Trophoblast cell (in vitro differentiated cells and primary cell): ENCODE data around the gene DNASE1L2.

Experiments used
- DNase-seq, 2 donors: peaks; one replicate each; pipeline ENCODE4 v3.0.0-alpha.2; 2016
- H2AFZ ChIP-seq: 2 replicates; pipeline ENCODE4 v1.6.1; 2013; ENCODE audit warnings: low read length, moderate library complexity, mild to moderate bottlenecking; ENCODE audit not compliant: insufficient read depth, poor library complexity
- H2AK5ac ChIP-seq: 2 replicates; pipeline ENCODE4 v1.6.1; 2013; ENCODE audit warnings: mild to moderate bottlenecking, low read length
- H2BK120ac ChIP-seq: 2 replicates; pipeline ENCODE4 v1.6.1; 2013; ENCODE audit warnings: low read length, mild to moderate bottlenecking, moderate library complexity; ENCODE audit not compliant: insufficient read depth, poor library complexity
- H2BK12ac ChIP-seq: 2 replicates; pipeline ENCODE4 v1.6.1; 2013; ENCODE audit warnings: mild to moderate bottlenecking, low read length, moderate library complexity
- H2BK5ac ChIP-seq: 2 replicates; pipeline ENCODE4 v1.6.1; 2013; ENCODE audit warnings: low read length, low read depth, moderate library complexity, mild to moderate bottlenecking; ENCODE audit not compliant: poor library complexity
- H3K14ac ChIP-seq: 2 replicates; pipeline ENCODE4 v1.6.1; 2013; ENCODE audit warnings: mild to moderate bottlenecking, low read length
- H3K18ac ChIP-seq: 2 replicates; pipeline ENCODE4 v1.6.1; 2013; ENCODE audit warnings: mild to moderate bottlenecking, low read length
- H3K23ac ChIP-seq: 2 replicates; pipeline ENCODE4 v1.6.1; 2013; ENCODE audit warnings: low read length
- H3K27ac ChIP-seq: 2 replicates; pipeline ENCODE4 v1.5.1; 2013; ENCODE audit warnings: low read depth, mild to moderate bottlenecking, inconsistent platforms, low read length, moderate library complexity
- H3K27me3 ChIP-seq: 2 replicates; pipeline ENCODE4 v1.6.1; 2013; ENCODE audit warnings: inconsistent platforms, mild to moderate bottlenecking, low read length, moderate library complexity; ENCODE audit not compliant: insufficient read depth
- H3K36me3 ChIP-seq, 2 experiments: 1 replicate in 1 of 2; 2 replicates in 1 of 2; pipeline ENCODE4 v1.6.1; 2013; ENCODE audit warnings: low read length in 2 of 2, mild to moderate bottlenecking in 2 of 2, moderate library complexity in 1 of 2; ENCODE audit not compliant: insufficient read depth in 2 of 2, control insufficient read depth in 1 of 2
- H3K4ac ChIP-seq: 2 replicates; pipeline ENCODE4 v1.6.1; 2013; ENCODE audit warnings: low read depth, mild to moderate bottlenecking, low read length, moderate library complexity
- H3K4me1 ChIP-seq, 2 experiments: 1 replicate in 1 of 2; 2 replicates in 1 of 2; pipeline ENCODE4 v1.6.1; 2013; ENCODE audit warnings: low read length in 2 of 2, mild to moderate bottlenecking in 2 of 2, moderate library complexity in 1 of 2; ENCODE audit not compliant: insufficient read depth in 2 of 2, control insufficient read depth in 1 of 2
- H3K4me2 ChIP-seq: 2 replicates; pipeline ENCODE4 v1.6.1; 2013; ENCODE audit warnings: inconsistent platforms, mild to moderate bottlenecking, low read length, moderate library complexity
- H3K4me3 ChIP-seq: 2 replicates; pipeline ENCODE4 v1.5.1; 2013; ENCODE audit warnings: mild to moderate bottlenecking, low read depth, low read length, inconsistent platforms
- H3K79me1 ChIP-seq: one replicate; pipeline ENCODE4 v1.6.1; 2013; ENCODE audit warnings: low read length
- H3K79me2 ChIP-seq: 2 replicates; pipeline ENCODE4 v1.6.1; 2013; ENCODE audit warnings: low read length, mild to moderate bottlenecking; ENCODE audit not compliant: control insufficient read depth, insufficient read depth, poor library complexity
- H3K9ac ChIP-seq: 2 replicates; pipeline ENCODE4 v1.6.1; 2013; ENCODE audit warnings: mild to moderate bottlenecking, low read length
- H3K9me3 ChIP-seq: 2 replicates; pipeline ENCODE4 v1.6.1; 2013; ENCODE audit warnings: low read depth, mild to moderate bottlenecking, control low read depth, inconsistent platforms, low read length; ENCODE audit not compliant: insufficient read depth
- H4K12ac ChIP-seq: 2 replicates; pipeline ENCODE4 v1.6.1; 2013; ENCODE audit warnings: low read depth, mild to moderate bottlenecking, low read length, moderate library complexity
- H4K8ac ChIP-seq: 2 replicates; pipeline ENCODE4 v1.6.1; 2013; ENCODE audit warnings: low read depth, mild to moderate bottlenecking, low read length, moderate library complexity
- H4K91ac ChIP-seq: one replicate; pipeline ENCODE4 v1.6.1; 2013; ENCODE audit warnings: low read depth, mild to moderate bottlenecking, low read length, moderate library complexity
- WGBS: extraction: QIAGEN DNeasy Blood & Tissue Kit; methylation state at CpG from one replicate; pipeline ENCODE4 v1.1.7; 2013; ENCODE audit warnings: missing lambda C conversion rate; ENCODE audit not compliant: insufficient read length, insufficient coverage; ENCODE audit errors: extremely low coverage; 5-methylcytosine and 5-hydroxymethylcytosine counted together

The DNASE1L2 gene

DNA sequence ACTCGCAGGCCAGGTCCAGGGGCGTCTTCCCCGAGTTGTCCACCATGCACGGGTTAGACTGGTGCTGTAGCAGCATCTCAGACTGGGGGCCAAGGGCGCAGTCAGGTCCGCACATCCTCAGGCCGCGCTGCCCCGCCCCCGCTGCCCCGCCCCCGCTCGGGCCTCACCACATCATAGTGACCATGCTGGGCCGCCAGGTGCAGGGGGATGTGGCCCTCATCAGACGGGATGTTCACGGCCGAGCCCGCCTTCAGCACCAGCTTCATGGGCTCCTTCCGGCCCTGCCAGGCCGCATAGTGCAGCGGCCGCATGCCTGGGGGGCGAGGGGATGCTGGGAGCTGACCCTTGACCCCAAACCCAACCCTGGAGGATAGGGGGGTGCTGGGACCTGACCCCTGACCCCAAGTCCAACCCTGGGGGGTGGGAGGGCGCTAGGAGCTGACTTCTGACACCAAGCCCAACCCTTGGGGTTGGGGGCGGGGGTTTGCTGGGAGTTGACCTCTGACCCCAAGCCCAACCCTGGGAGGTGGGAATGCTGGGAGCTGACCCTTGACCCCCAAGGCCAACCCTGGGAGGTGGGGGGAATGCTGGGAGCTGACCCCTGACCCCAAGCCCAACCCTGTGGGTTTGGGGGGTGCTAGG, 46.9 kb upstream of the DNASE1L2 start:
- Histone ChIP-seq H3K27me3 (no peaks in the 10 kb centered on the region), H3K9me3 (peaks cover 2% of the 10 kb centered on the region), H2BK120ac (no peak overlapping the region), H3K36me3 (no peaks in the 10 kb centered on the region), H3K79me2 (no peaks in the 10 kb centered on the region), H3K14ac (no peak overlapping the region), H4K12ac (no peak overlapping the region), H3K9ac (no peak overlapping the region), H3K79me1 (no peaks in the 10 kb centered on the region), H3K4ac (no peak overlapping the region), H3K4me2 (no peak overlapping the region), H4K8ac (no peak overlapping the region), H3K4me3 (no peak overlapping the region), H2BK5ac (no peak overlapping the region), H3K23ac (no peak overlapping the region), H3K4me1 (no peaks in the 10 kb centered on the region), H3K27ac (no peak overlapping the region), H2BK12ac (no peak overlapping the region), H2AFZ (no peak overlapping the region), H2AK5ac (no peak overlapping the region), H4K91ac (no peak overlapping the region), H3K18ac (no peak overlapping the region)
- WGBS = no CpG with 5 or more reads among the region's 25 CpGs
- no peak for DNase-seq

DNA sequence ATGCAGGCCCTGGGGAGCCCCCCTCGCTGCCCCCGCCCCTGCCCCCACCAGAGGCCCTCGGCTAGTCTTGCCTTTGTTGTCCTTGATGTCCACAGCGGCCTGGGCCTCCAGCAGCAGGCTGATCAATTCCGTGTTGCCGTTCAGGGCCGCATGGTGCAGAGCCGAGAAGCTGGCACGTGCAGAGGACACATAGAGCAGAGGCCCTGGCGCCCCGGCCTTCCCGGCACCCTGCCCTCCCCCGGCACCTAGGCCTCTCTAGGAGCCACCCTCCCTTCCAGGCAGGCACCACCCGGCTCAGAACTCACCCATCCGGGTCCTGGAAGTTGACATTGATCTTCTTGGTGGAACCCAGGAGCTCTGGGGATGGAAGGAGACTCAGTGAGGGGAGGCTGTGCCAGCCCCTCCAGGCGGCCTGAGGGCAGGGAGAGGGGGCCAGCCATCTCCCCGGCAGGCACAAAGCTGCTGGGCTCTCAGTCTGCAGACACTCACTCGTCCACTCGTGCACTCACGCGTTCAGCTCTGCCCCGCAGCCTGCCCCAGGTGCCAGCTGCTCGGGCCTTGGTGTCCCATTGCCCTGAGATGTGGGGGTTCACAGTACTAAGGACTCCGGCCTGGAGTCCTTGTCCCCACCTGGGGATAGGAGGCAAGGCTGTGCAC, 46.1 kb upstream of the DNASE1L2 start:
- H4K8ac ChIP-seq = no peak overlapping the region
- H3K4me1 ChIP-seq = no peaks in the 10 kb centered on the region
- no peak overlapping the region for H4K12ac ChIP-seq
- no CpG with 5 or more reads among the region's 24 CpGs for WGBS
- no peaks in the 10 kb centered on the region for H3K79me2 ChIP-seq
- H3K4me2 ChIP-seq = no peak overlapping the region
- no peak overlapping the region for H3K9ac ChIP-seq
- H3K27ac ChIP-seq = no peak overlapping the region
- H3K18ac ChIP-seq = no peak overlapping the region
- no peaks in the 10 kb centered on the region for H3K79me1 ChIP-seq
- H2BK12ac ChIP-seq = no peak overlapping the region
- no peak overlapping the region for H2BK5ac ChIP-seq
- no peak overlapping the region for H3K14ac ChIP-seq
- peaks cover 2% of the 10 kb centered on the region for H3K27me3 ChIP-seq
- DNase-seq = no peak
- H3K4me3 ChIP-seq = no peak overlapping the region
- H2BK120ac ChIP-seq = no peak overlapping the region
- H3K4ac ChIP-seq = no peak overlapping the region
- H2AK5ac ChIP-seq = no peak overlapping the region
- H3K23ac ChIP-seq = no peak overlapping the region
- peaks cover 2% of the 10 kb centered on the region for H3K9me3 ChIP-seq
- no peaks in the 10 kb centered on the region for H3K36me3 ChIP-seq
- no peak overlapping the region for H2AFZ ChIP-seq
- no peak overlapping the region for H4K91ac ChIP-seq

DNA sequence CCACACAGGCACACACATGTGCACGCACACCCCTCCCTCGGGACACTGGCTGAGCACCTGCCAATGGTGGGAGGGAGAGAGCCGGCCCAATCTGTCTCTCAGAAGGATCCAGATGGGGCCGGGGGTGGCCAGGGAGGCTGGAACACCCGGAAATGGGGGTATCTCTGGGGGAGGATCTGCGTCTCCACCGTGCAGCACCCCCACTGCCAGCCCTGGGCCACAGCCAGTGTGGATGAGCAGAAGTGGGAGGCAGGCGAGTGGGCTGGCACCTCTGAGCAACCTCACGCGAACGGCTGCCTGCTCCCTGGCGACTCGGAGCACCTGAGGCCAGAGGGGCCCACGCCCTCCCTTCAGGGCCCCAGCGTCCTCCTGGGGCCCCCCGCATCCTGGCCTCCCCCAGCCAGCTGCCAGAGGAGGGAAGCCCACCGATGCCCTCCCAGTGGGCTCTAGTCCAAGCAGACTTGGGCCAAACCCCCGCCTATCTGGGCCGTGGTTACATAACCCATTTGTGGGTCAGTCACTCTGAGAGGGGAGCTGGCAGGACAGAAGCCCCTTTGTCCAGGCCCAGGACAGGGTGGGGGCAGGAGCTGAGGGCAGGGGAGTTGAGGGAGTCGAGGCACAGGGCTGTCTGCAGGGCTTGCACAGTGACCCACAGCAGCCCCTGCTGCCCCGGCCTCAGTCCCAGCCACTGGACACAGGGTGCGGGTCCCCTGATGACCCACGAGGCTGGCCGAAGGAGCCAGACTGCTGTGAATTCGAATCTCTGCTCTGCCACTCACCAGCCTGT, 45.4 kb upstream of the DNASE1L2 start:
- DNase-seq = no peak
- Histone ChIP-seq H3K4ac (no peak overlapping the region), H3K18ac (no peak overlapping the region), H2AFZ (no peak overlapping the region), H4K91ac (no peak overlapping the region), H3K9me3 (peaks cover 2% of the 10 kb centered on the region), H3K9ac (no peak overlapping the region), H3K14ac (no peak overlapping the region), H3K27me3 (peaks cover 9% of the 10 kb centered on the region), H2BK12ac (no peak overlapping the region), H2BK5ac (no peak overlapping the region), H2AK5ac (no peak overlapping the region), H3K4me3 (no peak overlapping the region), H3K27ac (no peak overlapping the region), H3K4me1 (no peaks in the 10 kb centered on the region), H3K36me3 (no peaks in the 10 kb centered on the region), H3K4me2 (no peak overlapping the region), H2BK120ac (no peak overlapping the region), H3K79me2 (no peaks in the 10 kb centered on the region), H3K23ac (no peak overlapping the region), H3K79me1 (no peaks in the 10 kb centered on the region), H4K8ac (no peak overlapping the region), H4K12ac (no peak overlapping the region)
- no CpG with 5 or more reads among the region's 25 CpGs for WGBS

DNA sequence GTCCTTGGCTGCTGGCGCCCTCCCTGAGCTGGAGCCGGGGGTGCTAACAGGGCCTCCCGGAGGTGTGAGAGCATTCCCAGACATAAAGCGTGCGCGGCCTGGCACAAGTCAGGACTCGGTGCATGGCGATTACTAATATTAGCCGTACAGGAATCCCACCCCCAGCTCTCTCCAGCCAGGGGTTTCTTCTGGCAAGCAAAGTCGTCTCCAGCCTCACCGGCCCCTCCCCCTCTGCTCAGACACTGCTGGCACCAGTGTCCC, 44.9 kb upstream of the DNASE1L2 start:
- WGBS = no CpG with 5 or more reads among the region's 11 CpGs
- Histone ChIP-seq H3K4me2 (no peak overlapping the region), H4K8ac (no peak overlapping the region), H4K91ac (no peak overlapping the region), H2BK120ac (no peak overlapping the region), H3K18ac (no peak overlapping the region), H4K12ac (no peak overlapping the region), H3K36me3 (no peaks in the 10 kb centered on the region), H3K9ac (no peak overlapping the region), H2BK5ac (no peak overlapping the region), H2AK5ac (no peak overlapping the region), H3K79me2 (no peaks in the 10 kb centered on the region), H3K23ac (no peak overlapping the region), H3K4ac (no peak overlapping the region), H3K14ac (no peak overlapping the region), H3K27me3 (peaks cover 13% of the 10 kb centered on the region), H2AFZ (no peak overlapping the region), H3K79me1 (no peaks in the 10 kb centered on the region), H3K4me1 (no peaks in the 10 kb centered on the region), H3K27ac (no peak overlapping the region), H2BK12ac (no peak overlapping the region), H3K9me3 (peaks cover 2% of the 10 kb centered on the region), H3K4me3 (no peak overlapping the region)
- DNase-seq = no peak
